Suppressor macrophage (primary cell): ENCODE measurements around the gene MEIKIN.
"Not testable (repeated sequence)": the region's sequence is repeated elsewhere in the genome, so short reads cannot be mapped to it uniquely, and the experiment has no call there.

Source experiments
- DNase-seq, 4 experiments: peaks; one replicate each; pipeline ENCODE4 v3.0.0-alpha.2; 2020 to 2022

MEIKIN gene

DNA sequence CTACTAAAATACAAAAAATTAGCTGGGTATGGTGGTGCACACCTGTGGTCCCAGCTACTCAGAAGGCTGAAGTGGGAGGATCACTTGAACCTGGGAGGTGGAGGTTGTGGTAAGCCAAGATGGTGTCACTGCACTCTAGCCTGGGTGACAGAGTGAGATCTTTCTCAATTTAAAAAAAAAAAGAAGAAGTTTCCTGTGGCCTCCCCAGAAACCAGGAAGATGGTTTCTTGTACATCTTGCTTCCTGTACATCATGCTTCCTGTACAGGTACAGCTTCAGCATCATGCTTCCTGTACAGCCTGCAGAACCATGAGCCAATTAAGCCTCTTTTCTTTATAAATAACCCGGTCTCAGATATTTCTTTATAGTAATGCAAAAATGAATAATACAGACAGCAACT is 43.2 kb downstream of the MEIKIN start:
- DNase-seq = not testable (repeated sequence)

DNA sequence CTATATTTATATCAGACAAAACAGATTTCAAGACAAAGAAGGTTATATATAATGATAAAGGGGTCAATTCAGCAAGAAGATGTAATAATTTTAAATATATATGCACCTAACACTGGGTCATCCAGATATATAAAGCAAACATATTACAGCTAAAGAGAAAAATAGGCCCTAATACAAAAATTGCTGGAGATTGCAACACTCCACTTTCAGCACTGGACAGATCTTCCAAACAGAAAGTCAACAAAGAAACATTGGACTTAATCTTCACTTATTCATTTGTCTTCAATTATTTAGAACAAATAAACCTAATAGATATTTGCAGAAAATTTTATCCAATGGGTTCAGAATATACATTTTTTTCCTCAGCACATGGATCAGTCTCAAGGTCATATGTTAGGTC is 45.8 kb downstream of the MEIKIN start:
- DNase-seq = peak in 1 of 4 experiments; percentile 1

DNA sequence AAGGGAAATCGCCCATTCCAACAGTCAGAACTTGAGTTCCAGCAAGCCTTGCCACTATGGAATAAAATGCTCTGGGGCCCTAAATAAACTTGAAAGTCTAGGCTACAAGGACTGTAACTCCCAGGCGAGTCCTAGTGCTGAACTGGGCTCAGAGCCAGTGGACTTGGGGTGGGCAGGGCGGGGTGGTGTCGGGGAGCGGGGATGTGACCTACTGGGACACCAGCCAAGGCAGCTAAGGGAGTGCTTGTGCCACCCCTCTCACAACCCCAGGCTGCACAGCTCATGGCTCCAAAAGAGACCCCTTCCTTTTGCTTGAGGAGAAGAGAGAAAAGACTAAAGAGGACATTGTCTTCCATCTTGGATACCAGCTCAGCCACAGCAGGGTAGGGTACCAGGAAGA is 61.5 kb downstream of the MEIKIN start:
- no peak for DNase-seq

DNA sequence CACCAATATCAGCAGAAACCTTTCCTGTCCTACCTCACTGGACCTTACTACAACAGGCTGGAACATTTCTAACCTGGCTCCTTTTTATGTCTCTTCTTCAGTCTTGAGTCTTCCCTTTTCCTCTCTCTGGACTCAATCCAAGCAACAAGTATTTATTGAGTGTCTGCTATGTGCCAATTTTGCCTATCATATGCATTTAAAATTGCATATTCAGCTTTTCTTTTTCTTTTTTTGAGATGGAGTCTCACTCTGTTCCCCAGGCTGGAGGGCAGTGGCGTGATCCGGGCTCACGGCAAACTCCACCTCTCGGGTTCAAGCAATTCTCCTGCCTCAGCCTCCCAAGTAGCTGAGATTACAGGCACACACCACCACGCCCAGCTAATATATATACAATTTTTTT is 65.8 kb downstream of the MEIKIN start:
- DNase-seq = no peak

DNA sequence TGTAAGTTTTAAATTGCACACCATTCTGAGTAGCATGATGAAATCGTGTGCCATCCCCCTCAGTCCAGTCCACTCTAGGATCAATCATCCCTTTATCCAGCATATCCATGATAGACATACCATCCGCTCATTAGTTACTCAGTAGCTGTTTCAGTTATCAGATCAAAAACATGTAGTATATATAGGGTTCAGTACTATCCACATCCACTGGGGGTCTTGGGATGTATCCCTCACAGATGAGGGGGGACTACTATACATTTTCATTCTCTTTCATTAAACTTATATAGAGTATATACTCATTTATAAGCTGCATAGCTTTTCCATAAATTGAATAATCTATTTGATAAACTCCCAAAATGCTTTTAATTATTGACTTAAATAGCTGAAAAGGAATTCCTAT is 67.6 kb downstream of the MEIKIN start:
- DNase-seq = no peak

- DNase-seq = not testable (repeated sequence)
Measured at GRCh38 chr5:131871251-131871650, 74.2 kb downstream of the MEIKIN start.

DNA sequence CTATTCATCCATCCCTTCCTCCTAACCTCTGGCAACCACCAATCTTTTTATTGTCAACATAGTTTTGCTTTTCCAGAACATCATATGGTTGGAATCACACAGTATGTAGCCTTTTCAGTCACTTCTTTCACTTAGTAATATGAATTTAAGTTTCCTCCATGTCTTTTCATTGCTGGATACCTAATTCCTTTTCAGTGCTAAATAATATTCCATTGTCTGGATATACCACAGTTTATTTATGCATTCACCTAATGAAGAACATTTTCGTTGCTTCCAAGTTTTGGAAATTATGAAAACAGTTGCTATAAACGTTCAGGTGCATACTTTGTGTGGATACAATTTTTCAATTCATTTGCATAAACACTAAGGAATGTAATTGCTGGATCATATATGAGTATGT is 77.9 kb downstream of the MEIKIN start:
- no peak for DNase-seq

- DNase-seq = no peak
Measured at GRCh38 chr5:131863700-131864099, 81.8 kb downstream of the MEIKIN start.

- DNase-seq = no peak
Measured at GRCh38 chr5:131857388-131857787, 88.1 kb downstream of the MEIKIN start.

DNA sequence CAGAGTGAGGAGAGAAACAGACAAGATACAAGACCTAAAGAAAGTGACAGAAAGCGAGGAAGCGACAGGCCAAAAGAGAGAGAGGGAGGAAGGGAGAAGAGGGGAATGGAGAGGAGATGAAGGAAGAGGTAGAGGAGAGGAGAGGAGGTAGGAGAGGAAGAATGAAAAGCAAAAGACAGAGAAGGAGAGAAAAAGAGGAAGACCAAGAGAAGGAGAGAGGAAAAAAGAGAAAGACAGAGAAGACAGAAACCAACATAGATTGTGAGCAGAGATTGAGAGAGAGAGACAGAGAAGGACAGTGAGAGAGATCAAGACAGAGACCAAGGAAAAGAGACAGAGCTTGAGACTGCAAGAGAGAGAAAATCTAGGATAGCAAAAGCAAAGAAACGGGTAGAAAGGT is 90.0 kb downstream of the MEIKIN start:
- no peak for DNase-seq

GRCh38 chr5:131854134-131854533 is 91.3 kb downstream of the MEIKIN start:
- peak in 1 of 4 experiments; percentile 3 for DNase-seq

DNA sequence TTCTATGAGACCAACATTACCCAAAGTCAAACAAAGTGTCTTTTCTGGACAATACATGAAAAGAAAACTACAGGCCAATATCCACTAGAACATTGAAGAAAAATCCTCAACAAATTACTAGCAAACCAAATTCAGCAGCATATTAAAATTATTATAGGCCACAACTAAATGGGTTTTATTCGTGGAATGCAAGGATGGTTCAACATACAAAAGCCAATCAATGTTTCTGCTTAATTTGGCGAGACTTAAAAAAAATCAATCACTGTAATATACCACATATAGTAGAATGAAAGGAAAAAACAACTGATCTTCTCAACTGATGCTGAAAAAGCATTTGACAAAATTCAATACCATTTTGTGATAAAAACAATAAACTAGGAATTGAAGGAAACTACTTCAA is 96.8 kb downstream of the MEIKIN start:
- peak in 1 of 4 experiments; percentile 4 for DNase-seq

GRCh38 chr5:131846536-131846935 is 98.9 kb downstream of the MEIKIN start:
- DNase-seq = peak in 3 of 4 experiments; percentile 31 to 55 (median 41)

DNA sequence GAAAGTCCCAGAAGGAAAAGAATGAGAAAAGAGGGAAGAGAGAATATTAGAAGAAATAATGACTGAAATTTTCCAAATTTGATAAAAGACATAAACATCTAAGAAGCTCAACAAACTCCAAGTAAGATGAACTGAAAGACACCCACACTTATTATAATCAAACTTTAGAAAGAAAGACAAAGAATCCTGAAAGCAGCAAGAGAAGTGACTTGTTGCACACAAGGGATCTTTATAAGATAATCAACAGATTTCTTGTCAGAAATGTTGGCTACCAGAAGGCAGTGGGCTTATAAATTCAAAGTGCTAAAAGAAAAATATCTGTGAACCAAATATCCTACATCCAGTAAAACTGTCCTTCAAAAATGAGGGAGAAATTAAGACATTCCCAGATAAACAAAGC is 99.6 kb downstream of the MEIKIN start:
- DNase-seq = no peak

DNA sequence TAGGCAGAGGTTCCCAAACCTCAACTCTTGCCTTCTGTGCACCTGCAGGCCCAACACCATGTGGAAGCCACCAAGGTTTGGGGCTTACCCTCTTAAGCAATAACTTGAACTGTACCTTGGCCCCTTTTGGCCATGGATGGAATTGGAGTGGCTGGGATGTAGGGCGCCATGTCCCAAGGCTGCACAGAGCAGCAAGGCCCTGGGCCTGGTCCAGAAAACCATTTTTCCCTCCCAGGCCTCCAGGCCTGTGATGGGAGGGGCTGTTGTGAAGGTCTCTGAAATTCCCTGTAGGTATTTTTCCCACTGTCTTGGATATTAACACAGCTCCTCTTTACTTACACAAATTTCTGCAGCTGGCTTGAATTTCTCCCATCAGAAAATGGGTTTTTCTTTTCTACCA is 102.5 kb downstream of the MEIKIN start:
- not testable (repeated sequence) for DNase-seq

- DNase-seq = not testable (repeated sequence)
Measured at GRCh38 chr5:131832702-131833101, 112.8 kb downstream of the MEIKIN start.

DNA sequence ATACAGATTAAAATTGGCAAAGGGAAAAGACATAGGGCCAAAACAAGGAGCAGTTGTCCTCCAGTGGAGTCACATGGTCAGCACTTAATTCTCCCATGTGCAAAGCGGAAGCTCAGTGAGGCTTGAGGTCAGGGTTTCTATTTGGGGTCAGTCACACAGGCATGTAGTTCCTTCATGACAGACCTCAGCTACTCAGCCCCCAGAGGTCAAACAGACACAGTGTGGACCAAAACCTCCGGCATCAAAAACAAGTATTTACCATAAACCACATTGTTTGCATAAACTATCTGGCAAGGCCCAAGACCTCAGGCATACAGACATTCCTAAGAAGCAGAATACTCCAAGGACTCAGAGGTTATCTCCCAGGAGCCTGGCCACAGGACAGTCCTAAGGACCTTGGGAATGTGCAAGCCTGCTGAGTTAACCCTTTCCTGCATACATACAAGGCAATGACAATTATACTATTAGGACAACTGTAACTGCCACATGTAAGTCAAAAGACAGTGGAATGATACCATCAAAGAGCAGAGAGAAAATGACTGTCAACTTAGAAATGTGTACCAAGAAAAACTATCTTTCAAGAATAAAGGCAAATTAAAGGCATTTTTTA is 120.0 kb downstream of the MEIKIN start:
- DNase-seq = no peak

- DNase-seq = no peak
Measured at GRCh38 chr5:131824631-131825030, 120.8 kb downstream of the MEIKIN start.

- DNase-seq = no peak
Measured at GRCh38 chr5:131821221-131821620, 124.2 kb downstream of the MEIKIN start.

- no peak for DNase-seq
Measured at GRCh38 chr5:131818001-131818724, 127.3 kb downstream of the MEIKIN start.

DNA sequence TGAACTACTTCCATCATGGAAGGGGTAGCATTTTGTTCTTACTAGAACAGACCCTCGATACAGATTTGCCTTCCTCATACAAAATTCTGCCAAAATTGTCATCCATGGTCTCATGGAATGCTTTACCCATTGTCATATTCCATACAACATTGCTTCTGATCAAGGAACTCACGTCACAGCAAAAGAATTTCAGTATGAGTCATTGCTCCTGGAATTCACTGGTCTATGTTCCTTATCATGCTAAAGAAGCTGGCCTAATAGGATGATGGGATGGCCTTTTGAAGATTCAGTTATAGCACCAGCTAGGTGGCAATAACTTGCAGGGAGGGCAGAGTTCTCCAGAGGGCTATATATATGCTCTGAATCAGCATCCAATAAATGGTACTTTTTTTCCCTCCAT is 130.5 kb downstream of the MEIKIN start:
- DNase-seq = no peak

DNA sequence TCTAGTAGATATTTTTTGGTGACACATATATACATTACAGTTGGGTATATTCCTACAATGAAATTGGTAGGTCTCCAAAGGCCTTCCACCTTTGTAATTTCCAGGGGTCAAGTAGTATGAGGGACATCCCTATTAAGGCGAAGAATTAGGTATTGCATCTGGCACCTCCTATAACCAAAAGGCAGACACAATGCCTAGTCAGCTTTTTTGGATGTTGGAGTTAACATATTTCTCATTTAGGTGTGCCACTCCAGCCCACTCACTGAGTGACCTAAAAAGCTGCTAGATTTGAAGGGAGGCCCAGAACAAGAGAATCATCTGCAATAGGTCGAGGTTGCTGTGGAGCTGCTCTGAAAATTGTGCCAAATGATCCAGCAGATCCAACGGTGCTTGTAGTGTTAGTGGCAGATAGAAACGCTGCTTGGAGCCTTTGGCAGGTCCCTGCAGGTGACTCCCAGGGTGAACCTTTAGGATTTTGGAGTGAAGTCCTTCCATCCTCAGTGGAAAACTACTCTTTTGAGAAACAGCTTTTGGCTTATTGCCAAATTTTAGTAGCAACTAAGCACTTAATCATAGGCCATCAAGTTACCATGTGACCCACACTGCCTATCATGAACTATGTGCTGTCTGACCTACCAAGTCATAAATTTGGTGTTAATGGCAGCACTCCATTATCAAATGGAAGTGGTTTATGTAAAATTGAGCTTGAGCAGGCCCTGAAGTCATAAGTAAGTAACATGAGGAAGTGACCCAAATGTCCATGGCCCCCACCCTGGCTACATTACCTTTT is 132.9 kb downstream of the MEIKIN start:
- no peak for DNase-seq

DNA sequence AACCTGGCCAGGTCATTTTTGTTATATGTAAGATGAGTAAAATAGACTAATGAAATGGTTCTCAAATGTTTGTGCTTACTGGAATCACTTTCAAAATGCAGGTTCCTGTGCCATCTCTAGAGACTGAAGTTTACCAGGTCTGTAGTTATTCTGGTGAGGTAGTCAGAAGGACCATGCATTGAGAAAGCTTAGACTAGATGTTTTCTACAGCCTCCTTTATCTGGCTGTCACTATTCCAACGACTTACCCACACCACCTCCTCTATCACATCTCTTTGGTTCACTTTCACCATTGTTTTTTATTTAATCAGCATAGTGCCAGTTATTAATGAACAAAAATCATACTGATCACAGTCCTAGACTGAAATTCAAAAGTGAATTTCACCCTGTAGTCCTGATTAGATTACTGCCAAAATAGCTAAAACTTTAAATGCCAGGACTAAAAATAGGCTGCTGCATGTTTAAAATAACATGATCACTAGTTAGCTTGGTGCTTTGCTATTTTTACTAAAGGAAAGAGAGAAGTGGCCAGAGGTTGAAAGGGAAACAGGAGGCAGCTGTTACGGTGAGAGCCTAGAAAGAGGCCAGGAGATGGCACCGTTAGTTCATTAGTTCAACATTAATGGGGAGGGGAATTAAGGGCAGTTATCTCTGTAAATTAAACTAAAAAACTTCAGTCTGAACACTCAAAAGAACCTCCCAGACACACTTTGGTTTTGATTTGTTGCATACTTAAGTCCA is 134.8 kb downstream of the MEIKIN start:
- peak in 3 of 4 experiments; percentile 16 to 21 (median 18) for DNase-seq
